ENCODE data around the gene APBB2. TPM values are rescaled to one million over a fixed set of nuclear protein-coding genes. Genes with fewer than 3 reads are reported as not detected.

APBB2 gene
- polyA plus RNA-seq, 1 donor = 67.7 TPM

DNA sequence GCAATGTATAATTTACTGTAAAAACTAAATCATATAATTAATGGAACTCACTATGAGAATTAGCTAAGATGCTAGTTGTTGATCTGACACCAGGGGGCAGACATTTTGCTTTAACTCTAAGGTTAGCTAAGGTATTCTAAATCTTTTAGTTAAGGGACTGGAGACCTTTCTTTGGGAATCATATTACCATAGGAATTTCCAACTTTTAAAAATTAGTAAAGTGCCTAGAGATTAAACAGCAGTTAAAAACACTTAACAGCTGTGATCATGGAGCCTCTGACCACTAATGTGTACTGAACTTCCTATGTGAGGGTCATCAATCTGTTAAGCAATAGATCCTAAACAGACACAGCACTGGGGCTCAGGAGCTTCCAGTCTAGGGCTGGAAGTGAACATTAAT lies 238.0 kb downstream of the APBB2 start:
- DNase-seq = peak; percentile 72

- DNase-seq = no peak
These were observed 241.6 kb downstream of the APBB2 start for GRCh38 chr4:40972722-40973121.

DNA sequence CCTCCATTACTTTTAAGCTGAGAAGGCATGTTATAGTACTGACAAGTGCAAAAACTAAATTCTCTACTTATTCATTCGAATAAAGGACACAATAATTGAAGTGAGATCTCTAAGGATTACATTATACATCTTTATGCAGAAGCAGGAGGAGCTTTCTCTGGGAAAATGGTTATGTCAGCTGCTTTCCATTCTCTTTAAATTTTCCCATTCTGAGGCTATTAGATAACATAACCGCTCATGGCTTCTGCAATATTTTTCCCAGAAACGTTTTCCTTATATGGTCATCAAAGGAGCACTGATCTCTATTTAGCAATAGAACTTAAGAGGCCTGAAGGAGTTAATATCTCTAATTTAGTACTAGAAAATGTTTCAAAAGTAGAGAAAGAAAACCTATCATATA lies 243.0 kb downstream of the APBB2 start:
- DNase-seq = no peak

- DNase-seq = no peak
These were observed 244.8 kb downstream of the APBB2 start for GRCh38 chr4:40969501-40969900.

GRCh38 chr4:40967550-40967949 lies 246.8 kb downstream of the APBB2 start:
- no peak for DNase-seq

GRCh38 chr4:40966091-40966490 lies 248.3 kb downstream of the APBB2 start:
- DNase-seq = no peak

- DNase-seq = no peak
These were observed 250.4 kb downstream of the APBB2 start for GRCh38 chr4:40963897-40964478.

- no peak for DNase-seq
These were observed 251.7 kb downstream of the APBB2 start for GRCh38 chr4:40962551-40963180.

DNA sequence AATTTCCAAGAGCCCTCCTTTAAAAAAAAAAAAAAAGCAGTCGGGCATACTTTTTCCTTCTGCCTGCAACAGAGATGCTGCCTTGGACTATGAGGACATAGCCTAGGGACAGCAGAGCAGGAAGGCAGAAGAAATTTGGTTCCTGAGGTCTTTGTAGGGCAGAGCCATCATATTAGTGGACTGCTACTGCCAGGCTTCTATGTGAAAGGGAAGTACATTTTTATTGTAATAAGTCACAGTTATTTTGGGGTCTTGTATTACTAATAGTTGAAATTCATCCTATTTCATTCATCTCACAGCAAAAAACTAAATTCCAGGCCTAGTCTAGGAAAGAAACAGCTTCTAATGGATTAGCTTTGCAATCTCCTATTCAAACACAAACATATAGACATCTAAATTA lies 253.4 kb downstream of the APBB2 start:
- no peak for DNase-seq

- DNase-seq = no peak
These were observed 257.1 kb downstream of the APBB2 start for GRCh38 chr4:40957281-40957680.

DNA sequence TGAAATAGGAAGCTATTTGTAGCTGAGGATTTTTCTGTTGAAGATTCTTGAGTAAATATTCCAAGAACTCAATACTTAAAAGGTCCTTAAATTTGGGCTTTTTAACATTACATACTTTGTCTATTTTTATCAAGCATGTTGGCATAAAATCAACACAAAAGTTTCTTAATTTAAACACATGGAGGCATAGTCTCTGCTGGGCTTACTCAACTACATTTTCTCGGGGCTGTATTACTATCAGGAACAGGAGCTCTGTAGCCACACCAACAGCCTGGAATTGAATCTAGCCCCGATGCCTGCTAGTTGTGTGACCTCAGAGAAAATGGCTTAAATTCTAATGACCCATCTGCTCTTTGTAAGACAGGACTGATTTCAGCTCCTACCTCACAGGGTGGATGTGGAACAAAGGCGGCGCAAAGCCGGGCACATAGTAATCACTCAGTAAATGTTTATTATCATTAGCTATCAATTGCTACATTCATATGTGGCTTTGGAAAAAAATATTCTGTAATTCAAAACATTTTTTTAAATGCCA lies 257.6 kb downstream of the APBB2 start:
- no peak for DNase-seq

DNA sequence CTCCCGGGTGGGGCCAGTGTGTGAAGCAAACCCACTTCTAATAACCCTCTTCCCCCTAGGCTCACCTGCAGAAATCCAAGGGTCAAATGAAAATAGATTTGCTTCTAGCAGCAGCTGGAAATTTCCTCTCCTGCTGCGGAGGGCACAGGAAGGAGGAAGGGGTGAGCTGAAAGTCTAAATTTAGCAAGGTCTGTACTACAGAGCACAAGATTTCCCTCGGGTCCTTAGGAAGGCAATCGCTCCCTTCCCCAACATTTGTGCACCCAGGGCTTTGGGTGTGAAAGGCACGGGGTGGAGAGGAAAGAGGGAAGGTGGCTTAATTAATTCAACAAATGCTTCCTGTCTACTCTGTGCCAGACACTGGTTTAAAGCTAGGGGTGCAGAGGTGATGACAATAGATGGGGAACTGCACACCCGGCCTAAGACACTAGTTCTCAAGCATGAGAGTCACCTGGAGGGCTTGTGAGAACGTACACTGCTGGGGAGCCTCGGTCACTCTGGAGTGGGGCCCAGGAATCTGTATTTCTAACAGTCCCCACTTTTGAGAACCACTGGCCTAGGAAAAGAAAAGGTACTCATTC lies 260.2 kb downstream of the APBB2 start:
- no peak for DNase-seq

DNA sequence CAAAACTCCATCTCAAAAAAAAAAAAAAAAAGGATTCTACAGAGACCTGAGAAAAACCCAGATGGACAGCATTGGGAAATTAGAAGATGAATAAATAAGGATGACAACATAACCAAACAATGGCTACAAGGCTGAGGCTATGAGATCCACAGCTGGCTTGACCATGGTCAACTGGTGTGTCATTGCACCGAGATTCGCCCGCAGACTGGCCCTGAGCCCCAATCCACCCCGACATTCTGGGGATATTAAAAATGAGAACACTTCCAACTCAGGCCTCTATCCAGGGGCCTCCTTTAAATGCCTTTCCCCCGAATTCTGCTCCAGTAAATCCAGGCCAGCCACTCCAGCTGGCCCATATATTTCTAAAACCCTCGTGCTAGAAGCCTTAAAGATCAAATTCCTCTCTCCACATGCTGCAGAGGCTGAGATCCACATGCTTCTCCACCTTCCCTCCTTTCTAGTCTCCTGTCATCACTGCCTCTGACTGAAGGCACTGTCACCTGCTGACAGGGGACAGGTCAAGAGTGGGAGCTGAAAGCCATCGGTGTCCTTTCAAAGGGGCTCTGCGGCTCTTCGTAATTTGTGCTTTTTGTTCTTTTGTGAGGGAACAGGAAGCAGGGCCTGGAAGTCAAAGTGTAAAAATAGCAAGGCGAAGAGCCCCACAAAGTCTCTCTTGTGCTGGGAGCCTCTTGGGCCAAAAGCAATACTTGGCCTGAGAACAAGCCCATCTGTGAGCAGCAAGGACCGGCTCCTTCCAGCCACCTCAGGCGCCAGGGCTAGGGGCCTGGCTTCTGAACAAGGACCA lies 260.9 kb downstream of the APBB2 start:
- DNase-seq = no peak

GRCh38 chr4:40952672-40953071 lies 261.7 kb downstream of the APBB2 start:
- no peak for DNase-seq

DNA sequence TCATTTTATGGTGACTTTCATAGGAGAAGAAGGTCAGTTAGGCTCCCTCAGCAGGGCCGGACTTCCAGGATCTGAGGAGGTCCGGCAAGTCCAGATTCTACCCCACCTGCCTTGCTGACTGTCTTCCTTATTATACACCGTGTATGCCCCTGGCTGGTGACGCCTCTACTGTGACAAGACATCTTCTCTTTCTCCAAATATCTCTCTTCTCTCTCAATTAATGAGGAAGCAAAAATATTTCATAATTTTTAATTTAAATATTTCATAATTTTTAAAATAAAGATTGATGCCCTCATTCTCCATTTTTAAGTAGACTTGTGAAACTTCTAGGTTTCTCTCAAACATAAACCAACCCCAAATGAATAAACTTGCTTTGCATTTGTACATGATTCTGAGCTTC lies 262.1 kb downstream of the APBB2 start:
- DNase-seq = no peak

DNA sequence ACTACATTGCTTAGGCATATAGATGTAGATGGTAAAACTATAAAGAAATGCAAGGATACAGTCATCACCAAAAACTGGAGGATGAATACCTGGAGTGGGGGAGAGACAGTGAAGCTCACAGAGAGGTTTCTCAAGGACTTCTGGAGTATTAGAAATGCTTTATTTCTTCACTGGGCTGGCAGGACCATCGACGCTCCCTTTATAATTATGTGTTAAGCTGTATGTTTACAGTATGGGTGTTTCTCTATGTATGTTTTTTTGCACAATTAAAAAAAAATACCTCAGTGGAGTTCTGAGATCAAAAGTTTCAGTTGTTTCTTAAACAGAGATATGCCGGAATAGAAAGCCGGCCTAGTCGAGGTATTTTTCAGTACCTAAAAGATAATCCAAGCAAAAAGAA lies 263.3 kb downstream of the APBB2 start:
- no peak for DNase-seq

DNA sequence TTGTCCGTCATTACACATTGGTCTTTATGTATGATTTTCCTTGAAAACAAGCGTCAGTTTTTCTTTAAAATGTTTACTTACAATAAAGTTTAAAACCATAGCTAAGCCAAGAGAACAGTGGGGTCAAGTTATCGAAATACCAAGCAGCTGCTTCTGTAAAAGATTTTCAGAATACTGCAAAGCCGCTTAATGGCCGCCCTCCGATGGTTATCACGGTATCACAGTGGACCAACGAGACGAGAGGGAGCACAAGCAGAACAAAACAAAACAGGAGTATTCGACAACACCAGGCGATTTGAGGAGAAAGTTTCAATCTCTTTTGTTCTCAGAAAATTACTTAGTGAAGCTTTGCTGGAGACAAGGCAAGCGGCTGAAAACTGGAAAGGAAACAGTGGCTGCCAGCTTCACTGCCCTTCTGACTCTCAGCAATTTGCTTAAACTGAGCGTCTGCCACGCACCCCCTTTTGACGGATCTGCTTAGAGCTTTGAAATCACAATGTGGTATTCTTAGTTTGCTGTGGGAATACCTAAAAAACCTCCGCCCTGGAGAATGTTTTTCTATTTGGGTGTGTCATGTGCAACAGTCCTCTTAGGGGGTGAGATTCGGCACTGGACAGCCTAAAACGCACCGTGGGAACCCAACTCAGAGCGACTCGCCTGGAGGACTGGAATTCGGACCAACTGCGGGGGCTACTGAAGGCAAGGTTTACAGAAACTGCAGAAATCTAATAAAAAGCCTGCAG lies 264.8 kb downstream of the APBB2 start:
- no peak for DNase-seq

- DNase-seq = peak; percentile 31
These were observed 266.3 kb downstream of the APBB2 start for GRCh38 chr4:40948014-40948413.

GRCh38 chr4:40946652-40947051 lies 267.7 kb downstream of the APBB2 start:
- no peak for DNase-seq

DNA sequence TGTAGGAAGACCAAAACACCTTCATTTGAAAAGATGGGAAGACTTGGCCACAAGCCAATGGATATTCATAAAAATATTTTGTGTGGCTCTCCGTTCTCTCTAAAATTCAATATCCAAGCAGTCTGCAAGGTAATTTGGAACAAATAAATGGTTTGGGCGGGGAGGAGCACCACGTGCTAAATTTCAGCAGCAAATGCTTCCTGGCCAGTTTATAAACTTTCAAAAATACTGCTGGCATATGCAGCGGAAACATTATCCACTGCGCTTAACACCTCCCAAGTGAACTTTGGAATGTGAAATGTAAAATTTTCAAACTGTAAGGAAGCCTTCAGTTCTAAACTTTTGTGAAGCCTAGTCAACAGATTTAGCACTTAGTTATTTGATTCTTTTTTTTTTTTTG lies 273.6 kb downstream of the APBB2 start:
- no peak for DNase-seq

- DNase-seq = no peak
These were observed 274.0 kb downstream of the APBB2 start for GRCh38 chr4:40940317-40940741.

DNA sequence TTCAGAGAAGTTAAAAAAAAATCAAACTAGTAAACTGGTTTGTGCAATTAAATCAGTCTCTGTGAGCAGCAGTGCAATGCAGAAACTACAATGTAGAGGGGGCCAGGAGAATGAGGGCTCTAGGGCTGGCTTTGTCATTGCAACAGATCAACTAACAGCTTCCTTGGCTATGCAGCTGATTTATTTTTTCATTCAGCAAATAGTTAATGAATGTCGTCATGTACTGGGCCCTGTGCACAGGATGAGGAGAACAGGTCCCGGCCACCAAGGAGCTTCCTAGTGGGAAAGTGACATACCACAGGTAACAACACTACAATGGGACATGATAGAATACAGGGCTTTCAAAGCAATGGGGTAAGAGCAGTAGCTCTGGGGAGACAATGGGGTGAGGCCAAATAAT lies 274.5 kb downstream of the APBB2 start:
- no peak for DNase-seq

Measured in left kidney (tissue), 2 donors.